GM12864 (cell line): ENCODE data around the gene FCHSD2.

Source experiments
- DNase-seq: peaks from one replicate; pipeline ENCODE4 v3.0.0-alpha.2; 2011; ENCODE audit warnings: low read depth
- H3K4me3 ChIP-seq: 2 replicates; pipeline ENCODE4 v1.5.1; 2011; ENCODE audit warnings: mild to moderate bottlenecking, low read depth, low read length, control low read depth
- TF ChIP-seq, protein P1 (sequence below): IDR thresholded peaks from 2 replicates; pipeline ENCODE4 v1.5.1; 2011; ENCODE audit warnings: low read depth, mild to moderate bottlenecking, moderate library complexity, low read length, control low read depth, inconsistent platforms; ENCODE audit errors: missing control alignments

Gene FCHSD2

DNA sequence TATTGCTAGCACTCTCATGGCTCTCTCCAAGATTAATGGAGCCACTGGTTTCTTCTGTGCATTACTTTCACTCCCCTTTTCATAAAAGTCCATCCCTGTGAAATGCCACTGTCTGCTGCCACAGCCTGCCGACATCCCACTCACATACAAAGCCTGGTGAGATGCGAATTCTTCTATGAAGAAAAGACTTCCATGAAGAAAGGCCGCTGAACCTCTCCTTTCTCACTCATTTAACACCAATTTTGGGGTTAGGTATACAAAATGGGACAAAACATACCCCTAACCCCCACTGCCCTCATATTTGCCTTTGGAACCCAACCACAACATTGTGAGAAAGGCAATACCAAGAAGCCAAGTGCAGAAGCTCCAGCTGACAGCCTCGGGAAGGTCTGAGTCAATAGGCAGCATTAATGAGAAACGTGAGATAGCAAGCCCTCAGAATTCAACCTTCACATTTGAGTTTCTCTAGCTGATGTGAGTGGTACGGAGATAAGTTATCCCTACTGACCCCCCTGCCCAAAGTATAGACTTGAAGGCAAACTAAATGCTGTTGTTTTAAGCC lies 171.5 kb downstream of the FCHSD2 start:
- TF ChIP-seq, protein P1, sequence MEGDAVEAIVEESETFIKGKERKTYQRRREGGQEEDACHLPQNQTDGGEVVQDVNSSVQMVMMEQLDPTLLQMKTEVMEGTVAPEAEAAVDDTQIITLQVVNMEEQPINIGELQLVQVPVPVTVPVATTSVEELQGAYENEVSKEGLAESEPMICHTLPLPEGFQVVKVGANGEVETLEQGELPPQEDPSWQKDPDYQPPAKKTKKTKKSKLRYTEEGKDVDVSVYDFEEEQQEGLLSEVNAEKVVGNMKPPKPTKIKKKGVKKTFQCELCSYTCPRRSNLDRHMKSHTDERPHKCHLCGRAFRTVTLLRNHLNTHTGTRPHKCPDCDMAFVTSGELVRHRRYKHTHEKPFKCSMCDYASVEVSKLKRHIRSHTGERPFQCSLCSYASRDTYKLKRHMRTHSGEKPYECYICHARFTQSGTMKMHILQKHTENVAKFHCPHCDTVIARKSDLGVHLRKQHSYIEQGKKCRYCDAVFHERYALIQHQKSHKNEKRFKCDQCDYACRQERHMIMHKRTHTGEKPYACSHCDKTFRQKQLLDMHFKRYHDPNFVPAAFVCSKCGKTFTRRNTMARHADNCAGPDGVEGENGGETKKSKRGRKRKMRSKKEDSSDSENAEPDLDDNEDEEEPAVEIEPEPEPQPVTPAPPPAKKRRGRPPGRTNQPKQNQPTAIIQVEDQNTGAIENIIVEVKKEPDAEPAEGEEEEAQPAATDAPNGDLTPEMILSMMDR = no peak
- no peak for DNase-seq
- no peak overlapping the region; the same call in 1 of the 2 replicates for H3K4me3 ChIP-seq

DNA sequence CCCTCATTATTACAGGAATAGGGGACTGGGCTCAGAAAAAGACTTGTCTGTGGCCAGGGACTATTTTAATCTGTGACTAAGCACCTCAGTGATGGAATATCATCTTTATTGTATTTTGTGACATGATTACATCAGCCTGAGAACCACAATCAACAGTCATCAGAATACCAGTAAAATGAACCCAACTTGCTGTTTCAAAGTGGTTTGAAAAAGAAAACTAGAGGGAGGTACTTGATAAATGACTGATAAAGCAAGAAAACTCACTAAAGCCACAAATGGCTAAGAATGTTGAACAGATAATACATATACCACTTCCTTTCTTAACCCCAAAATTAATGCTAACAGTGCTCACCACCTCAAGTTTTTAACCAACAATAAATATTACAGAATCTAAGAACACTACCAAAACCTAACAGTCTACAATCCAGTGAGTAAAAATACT lies 172.2 kb downstream of the FCHSD2 start:
- DNase-seq = peak; percentile 67
- no peak overlapping the region for H3K4me3 ChIP-seq
- TF ChIP-seq, protein P1 = no peak

DNA sequence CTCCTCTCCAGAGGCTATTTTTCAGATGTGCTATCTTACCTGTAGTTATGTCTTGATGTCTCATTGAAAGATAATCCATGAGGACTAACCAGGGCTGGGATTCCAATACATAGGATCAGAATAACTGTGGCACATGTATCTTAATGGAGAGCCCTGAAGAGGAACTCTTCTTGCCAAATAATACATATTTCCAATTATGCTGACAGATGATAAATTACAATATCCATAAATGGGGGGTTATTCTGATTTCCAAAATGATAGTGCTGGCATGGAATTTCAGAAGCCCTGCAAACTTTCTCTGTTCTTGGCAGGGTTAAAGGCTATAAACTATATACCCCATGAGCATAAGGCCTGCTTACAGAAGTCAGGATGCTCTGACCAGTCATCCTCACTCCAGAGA lies 173.7 kb downstream of the FCHSD2 start:
- TF ChIP-seq, protein P1 = no peak

DNA sequence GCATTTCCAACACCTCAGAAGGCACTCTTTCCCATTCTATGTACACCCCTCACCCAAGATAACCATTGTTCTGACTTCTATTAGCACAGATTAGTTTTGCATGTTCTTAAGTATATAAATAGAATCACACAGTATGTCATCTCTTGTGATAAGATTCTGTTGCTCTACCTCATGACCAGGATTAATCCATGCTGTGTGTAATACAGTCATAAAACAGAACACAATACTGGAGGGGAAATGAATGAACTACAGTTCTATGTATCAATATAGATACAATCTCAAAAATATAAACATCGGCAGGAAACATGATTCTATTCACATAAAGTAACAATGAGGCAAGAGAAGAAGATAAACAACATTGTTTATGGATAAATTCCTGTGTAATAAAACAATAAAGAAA lies 176.4 kb downstream of the FCHSD2 start:
- TF ChIP-seq, protein P1 = no peak
- no peak for DNase-seq
- H3K4me3 ChIP-seq = no peak overlapping the region

More for the DNA sequence above, 173.7 kb downstream of the FCHSD2 start:
- no peak overlapping the region for H3K4me3 ChIP-seq
- DNase-seq = no peak

DNA sequence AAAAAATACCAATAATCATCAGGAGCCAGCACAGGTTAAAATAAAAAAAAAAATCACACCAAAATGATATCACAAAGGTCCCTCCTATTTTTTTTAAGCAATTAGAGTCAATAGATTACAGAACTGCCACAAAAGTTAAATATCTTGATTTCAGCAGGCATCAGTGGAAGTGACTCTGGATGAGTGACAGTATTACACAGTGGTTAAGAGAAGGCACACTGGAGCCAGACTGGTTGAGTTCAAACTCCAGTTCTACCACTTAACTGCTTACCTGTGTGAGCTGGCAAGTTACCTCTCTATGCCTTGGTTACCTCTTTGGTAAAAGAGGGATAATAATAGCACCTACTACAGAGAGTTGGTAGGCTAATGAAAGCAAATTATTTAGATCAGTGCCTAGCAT lies 179.4 kb downstream of the FCHSD2 start:
- no peak overlapping the region for H3K4me3 ChIP-seq
- TF ChIP-seq, protein P1 = no peak
- DNase-seq = no peak

DNA sequence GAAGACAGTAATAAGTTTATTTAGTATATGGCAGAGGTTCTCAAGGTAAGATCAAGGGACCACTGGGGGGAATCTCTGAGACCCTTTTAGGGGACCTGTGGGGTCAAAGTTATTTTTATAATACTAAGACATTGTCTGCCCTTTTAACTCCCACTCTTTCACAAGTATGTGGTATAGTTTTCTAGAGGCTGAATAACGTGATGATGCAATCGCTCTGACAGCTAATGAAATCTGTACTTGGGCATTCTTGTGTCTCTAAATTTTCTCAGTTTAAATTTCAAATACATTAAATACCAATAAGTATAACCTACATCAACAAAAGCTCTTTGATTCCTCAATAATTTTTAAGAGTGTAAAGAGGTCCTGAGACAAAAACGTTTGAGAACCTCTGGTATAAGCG lies 180.0 kb downstream of the FCHSD2 start:
- H3K4me3 ChIP-seq = no peak overlapping the region
- no peak for DNase-seq
- TF ChIP-seq, protein P1 = no peak

DNA sequence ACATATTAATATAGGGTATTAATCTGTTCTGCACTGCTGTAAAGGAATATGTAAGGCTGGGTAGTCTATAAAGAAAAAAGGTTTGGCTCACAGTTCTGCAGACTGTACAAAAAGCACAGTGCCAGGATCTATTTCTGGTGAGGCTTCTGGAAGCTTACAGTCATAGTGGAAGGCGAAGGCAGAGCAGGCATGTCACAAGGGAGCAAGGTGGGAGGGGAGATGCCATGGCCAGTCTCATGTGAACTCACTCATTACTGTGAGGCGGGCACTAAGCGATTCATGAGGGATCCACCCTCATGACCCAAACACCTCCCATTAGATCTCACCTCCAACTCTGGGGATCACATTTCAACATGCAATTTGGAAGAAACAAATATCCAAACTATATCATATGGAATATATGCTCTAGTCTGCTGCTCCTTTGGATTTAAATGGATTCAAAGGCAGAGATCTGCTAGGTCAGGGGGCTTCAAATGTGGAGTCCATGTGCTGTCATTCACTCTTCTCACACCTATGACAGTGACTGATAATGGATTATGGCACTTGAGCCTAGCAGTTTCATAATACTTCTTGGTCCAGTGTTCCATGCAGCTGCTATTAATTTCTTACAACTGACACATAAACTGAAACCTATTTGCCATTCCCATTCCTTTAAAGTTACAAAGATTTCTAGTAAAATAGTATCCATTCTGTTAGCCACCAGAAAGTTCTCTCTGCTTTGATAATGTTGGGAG lies 182.0 kb downstream of the FCHSD2 start:
- DNase-seq = no peak
- H3K4me3 ChIP-seq = no peak overlapping the region
- TF ChIP-seq, protein P1 = no peak
